GM10248 (cell line): ENCODE data around the gene MTMR4.
"Not testable (repeated sequence)": the region's sequence is repeated elsewhere in the genome, so short reads cannot be mapped to it uniquely, and the experiment has no call there.

ENCODE experiments used
- CTCF ChIA-PET: fragments of 300-600 bp; sonication (Branson Sonifier 250); formaldehyde crosslinking; extraction: SDS; loops from one replicate; lab custom pipeline; 2021; ENCODE audit warnings: antibody characterized with exemption; lab: Yijun Ruan, JAX
- POLR2A ChIA-PET: fragments of 350-650 bp; sonication (Branson Sonifier 250); formaldehyde crosslinking; extraction: SDS; loops from one replicate; lab custom pipeline; 2020; ENCODE audit warnings: antibody characterized with exemption; lab: Yijun Ruan, JAX
- DNase-seq: peaks from one replicate; pipeline ENCODE4 v3.0.0; 2012; ENCODE audit errors: extremely low spot score
- CTCF ChIP-seq: IDR thresholded peaks from 2 replicates; pipeline ENCODE4 v1.5.1; 2012; ENCODE audit warnings: mild to moderate bottlenecking, low read depth; ENCODE audit errors: extremely low read depth, missing control alignments, control extremely low read depth

Gene MTMR4

DNA sequence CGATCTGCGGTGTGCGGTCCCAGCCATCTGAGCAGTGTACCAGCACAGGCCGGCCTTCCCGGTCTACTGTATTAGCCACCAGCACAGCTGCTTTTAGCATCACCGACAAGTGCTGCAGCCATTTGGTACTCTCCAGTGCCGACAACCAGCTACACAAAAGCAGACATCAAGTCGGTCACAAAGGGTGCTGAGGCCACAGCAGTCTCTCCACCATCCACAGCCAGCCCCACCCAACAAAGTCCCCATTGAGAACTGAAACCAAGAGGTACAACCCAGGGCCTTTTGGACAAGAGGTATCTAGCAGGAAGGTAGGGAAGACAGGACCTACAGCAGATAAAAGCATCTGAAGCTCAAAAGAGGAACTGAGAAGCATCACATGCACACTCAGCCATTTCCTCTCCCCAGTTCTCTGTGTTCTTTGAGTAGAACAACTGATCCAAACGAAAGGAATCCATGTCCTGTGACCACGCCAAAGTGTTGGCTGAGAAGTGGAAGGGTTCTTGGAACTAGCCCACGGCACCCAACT, 9.5 kb downstream of the MTMR4 start:
- peak; percentile 85 for DNase-seq
- TF ChIP-seq CTCF, result no peak
- ChIA-PET POLR2A (interaction anchor here (1.2 to 1.3 kb wide), 2 partner anchors 13 to 126 kb away, joined by 5 to 6 read pairs; no protein-coding TSS in a partner anchor), CTCF (interaction anchor here (0.7 to 3.0 kb wide), 4 partner anchors 8 to 15 kb away, joined by 3 to 14 read pairs (median 4); no protein-coding TSS in a partner anchor)

DNA sequence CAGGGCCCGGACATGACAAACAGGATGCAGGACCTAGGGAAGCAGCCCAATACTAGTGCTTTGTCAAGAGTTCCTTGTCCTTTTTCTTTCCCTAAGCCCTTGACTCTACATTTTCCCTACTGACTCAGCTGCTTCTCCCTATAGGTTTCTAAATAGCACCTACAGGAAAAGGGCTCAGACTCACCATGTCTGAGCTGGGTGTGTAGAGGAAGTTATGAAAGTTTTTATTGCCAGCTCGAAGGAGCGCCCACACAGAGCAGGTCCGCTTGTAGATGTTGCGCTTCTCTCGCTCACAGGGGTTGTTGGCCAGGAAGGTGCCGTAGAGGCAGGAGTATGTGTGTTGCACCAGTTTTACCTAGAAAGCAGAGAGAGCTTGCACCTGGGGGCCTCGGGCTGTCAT, 10.6 kb downstream of the MTMR4 start:
- no peak for TF ChIP-seq CTCF
- no peak for DNase-seq
- POLR2A ChIA-PET, result interaction anchor here (0.6 kb wide), 2 partner anchors 124 to 1543 kb away, joined by 3 to 12 read pairs; partner anchors contain the start of gene COIL
- CTCF ChIA-PET, result interaction anchor here (3.0 kb wide), 1 partner anchor 15 kb away, joined by 14 read pairs; no protein-coding TSS in a partner anchor

DNA sequence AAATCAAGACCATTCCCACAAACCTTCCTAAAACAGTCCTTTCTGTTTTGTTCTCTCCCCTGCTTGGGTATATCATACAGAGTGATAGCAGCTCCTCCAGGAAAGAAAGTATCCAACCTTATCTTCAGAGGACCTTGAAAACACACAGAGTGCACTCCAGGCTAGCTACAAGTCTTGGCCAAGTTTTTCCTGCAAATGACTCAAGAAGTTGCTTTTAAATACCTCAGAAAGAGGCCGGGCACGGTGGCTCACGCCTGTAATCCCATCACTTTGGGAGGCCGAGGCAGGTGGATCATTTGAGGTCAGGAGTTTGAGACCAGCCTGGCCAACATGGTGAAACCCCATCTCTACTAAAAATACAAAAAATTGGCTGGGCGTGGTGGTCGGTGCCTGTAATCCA, 11.3 kb downstream of the MTMR4 start:
- POLR2A ChIA-PET, result interaction anchor here (0.6 kb wide), 1 partner anchor 125 kb away, joined by 12 read pairs; no protein-coding TSS in a partner anchor
- not testable (repeated sequence) for DNase-seq
- CTCF ChIA-PET, result interaction anchor here (1.0 kb wide), 1 partner anchor 13 kb away, joined by 3 read pairs; no protein-coding TSS in a partner anchor

GRCh38 chr17:58501451-58501850, 13.0 kb downstream of the MTMR4 start:
- ChIA-PET POLR2A (interaction anchor here (0.6 kb wide), 1 partner anchor 418 kb away, joined by 4 read pairs; the partner anchor contains the start of gene DYNLL2), CTCF (interaction anchor here (1.2 kb wide), 1 partner anchor 16 kb away, joined by 3 read pairs; no protein-coding TSS in a partner anchor)
- no peak for DNase-seq
- TF ChIP-seq CTCF, result no peak

DNA sequence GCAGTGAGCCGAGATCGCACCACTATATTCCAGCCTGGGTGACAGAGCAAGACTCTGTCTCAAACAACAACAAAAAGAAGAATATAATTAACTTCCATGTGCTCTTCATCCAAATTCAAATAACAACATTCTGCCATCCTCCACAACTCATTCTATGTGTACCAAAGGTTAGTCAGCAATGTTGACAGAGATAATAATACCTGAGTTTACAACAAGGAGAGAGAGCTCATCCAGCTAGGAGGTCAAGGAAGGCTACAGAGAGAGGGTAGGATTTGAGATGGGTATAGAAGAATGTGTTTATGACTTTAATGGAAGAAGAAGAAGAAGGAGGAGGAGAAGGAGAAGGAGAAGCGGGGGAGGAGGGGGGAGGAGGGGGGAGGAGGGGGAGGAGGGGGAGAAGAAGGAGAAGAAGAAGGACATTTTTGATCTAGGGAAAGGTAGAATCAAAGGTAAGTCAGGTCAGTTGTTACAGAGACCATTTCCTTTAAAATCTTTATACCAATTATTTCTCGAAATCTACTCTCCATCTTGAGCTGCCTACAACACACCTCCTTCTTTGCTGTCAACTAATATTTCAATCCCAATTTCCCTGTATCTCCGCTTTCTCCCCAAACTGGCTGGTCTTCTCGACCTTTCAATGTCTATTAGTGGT, 16.1 kb downstream of the MTMR4 start:
- no peak for TF ChIP-seq CTCF
- ChIA-PET CTCF (interaction anchor here (0.8 to 1.9 kb wide), 5 partner anchors 8 to 15 kb away, joined by 3 to 9 read pairs (median 4); partner anchors contain the start of gene HSF5), POLR2A (no interaction called here)
- DNase-seq, result no peak

DNA sequence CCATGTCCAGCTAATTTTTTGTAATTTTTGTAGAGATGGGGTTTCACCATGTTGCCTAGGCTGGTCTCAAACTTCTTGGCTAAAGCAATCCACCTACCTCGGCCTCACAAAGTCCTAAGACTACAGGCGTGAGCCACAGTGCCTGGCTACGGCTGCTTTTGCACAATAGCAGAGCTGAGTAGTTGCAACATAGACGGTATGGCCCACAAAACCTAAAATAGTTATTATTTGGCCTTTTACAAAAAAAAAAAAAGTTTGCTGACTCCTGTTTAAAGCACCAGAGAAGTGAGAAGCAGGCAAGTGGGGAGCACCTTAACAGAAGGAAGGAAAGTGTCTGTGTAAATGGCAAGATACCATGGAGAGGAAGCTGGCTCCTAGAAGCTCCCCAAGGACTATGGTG, 20.9 kb downstream of the MTMR4 start:
- ChIA-PET CTCF (interaction anchor here (1.5 to 2.3 kb wide), 2 partner anchors 11 to 176 kb away, joined by 3 to 7 read pairs; no protein-coding TSS in a partner anchor), POLR2A (interaction anchor here (0.9 kb wide), 1 partner anchor 25 kb away, joined by 3 read pairs; no protein-coding TSS in a partner anchor)

More for the DNA sequence above, 20.9 kb downstream of the MTMR4 start:
- DNase-seq, result no peak
- no peak for TF ChIP-seq CTCF
